HEK293 (cell line): Measurements from ENCODE around the gene ASIC3.

Source experiments
- CTCF ChIA-PET: fragments of 350-600 bp; formaldehyde crosslinking; extraction: SDS; loops from one replicate; lab custom pipeline; 2021; ENCODE audit warnings: antibody characterized with exemption; lab: Yijun Ruan, JAX
- POLR2A ChIA-PET: fragments of 300-600 bp; formaldehyde crosslinking; extraction: SDS; loops from one replicate; lab custom pipeline; 2020; ENCODE audit warnings: antibody characterized with exemption, inconsistent platforms; lab: Yijun Ruan, JAX
- H3K27ac ChIP-seq: fragments of 200-500 bp; sonication (Bioruptor generic); 2 replicates; pipeline ENCODE4 v1.5.1; 2014; ENCODE audit warnings: low read depth, low read length, control low read depth, inconsistent platforms; ENCODE audit errors: extremely low read depth
- H3K36me3 ChIP-seq, 2 experiments: fragments of 200-500 bp in 1 of 2; sonication (Bioruptor generic) in 1 of 2; 1 replicate in 1 of 2; 2 replicates in 1 of 2; pipeline ENCODE4 v1.5.1; 2014 to 2017; ENCODE audit warnings: inconsistent platforms in 2 of 2, low read length in 2 of 2; ENCODE audit not compliant: control insufficient read depth in 2 of 2, insufficient read depth in 1 of 2
- H3K4me1 ChIP-seq: fragments of 200-500 bp; sonication (Bioruptor generic); 2 replicates; pipeline ENCODE4 v1.5.1; 2014; ENCODE audit warnings: mild to moderate bottlenecking, low read length, inconsistent platforms; ENCODE audit not compliant: control insufficient read depth, insufficient read depth
- H3K4me3 ChIP-seq: 2 replicates; pipeline ENCODE4 v1.5.1; 2011; ENCODE audit warnings: low read depth, mild to moderate bottlenecking, control low read depth, low read length, moderate library complexity
- H3K9me3 ChIP-seq: fragments of 200-500 bp; sonication (Bioruptor generic); 2 replicates; pipeline ENCODE4 v1.5.1; 2014; ENCODE audit warnings: low read depth, low read length, inconsistent platforms; ENCODE audit not compliant: control insufficient read depth, insufficient read depth
- GLIS1 ChIP-seq: fragments of 450-650 bp; formaldehyde crosslinking; IDR thresholded peaks from 2 replicates; pipeline ENCODE4 v1.5.1; 2016; ENCODE audit warnings: missing biosample characterization, missing genetic modification characterization
- IKZF3 ChIP-seq: fragments of 450-650 bp; IDR thresholded peaks from 2 replicates; pipeline ENCODE4 v1.5.0; 2018; ENCODE audit warnings: missing biosample characterization, mild to moderate bottlenecking, missing genetic modification characterization, moderate library complexity
- SP3 ChIP-seq: fragments of 450-650 bp; formaldehyde crosslinking; IDR thresholded peaks from 2 replicates; pipeline ENCODE4 v1.5.1; 2016; ENCODE audit warnings: missing biosample characterization, missing genetic modification characterization
- TRIM28 ChIP-seq: IDR thresholded peaks from 2 replicates; pipeline ENCODE4 v1.6.1; 2011; ENCODE audit warnings: low read length, control low read depth, borderline replicate concordance
- WT1 ChIP-seq: fragments of 450-650 bp; formaldehyde crosslinking; IDR thresholded peaks from 2 replicates; pipeline ENCODE4 v1.5.1; 2016; ENCODE audit warnings: missing biosample characterization, missing genetic modification characterization
- ZBTB21 ChIP-seq: fragments of 450-650 bp; formaldehyde crosslinking; IDR thresholded peaks from 2 replicates; pipeline ENCODE4 v1.5.1; 2017; ENCODE audit warnings: missing biosample characterization, missing genetic modification characterization
- ZFP3 ChIP-seq: fragments of 450-650 bp; formaldehyde crosslinking; IDR thresholded peaks from 2 replicates; pipeline ENCODE4 v1.5.1; 2016; ENCODE audit warnings: low read depth, missing biosample characterization, missing genetic modification characterization
- ZFP37 ChIP-seq: fragments of 450-650 bp; formaldehyde crosslinking; IDR thresholded peaks from 2 replicates; pipeline ENCODE4 v1.5.1; 2016; ENCODE audit warnings: missing biosample characterization, missing genetic modification characterization
- ZFP41 ChIP-seq: fragments of 450-650 bp; formaldehyde crosslinking; IDR thresholded peaks from 2 replicates; pipeline ENCODE4 v1.5.1; 2016; ENCODE audit warnings: missing biosample characterization, missing genetic modification characterization, borderline replicate concordance
- ZNF174 ChIP-seq: fragments of 450-650 bp; formaldehyde crosslinking; IDR thresholded peaks from 2 replicates; pipeline ENCODE4 v1.5.0; 2017; ENCODE audit warnings: missing biosample characterization, mild to moderate bottlenecking, missing genetic modification characterization
- ZNF211 ChIP-seq: fragments of 450-650 bp; formaldehyde crosslinking; IDR thresholded peaks from 2 replicates; pipeline ENCODE4 v1.5.1; 2016; ENCODE audit warnings: low read depth, missing biosample characterization, missing genetic modification characterization
- ZNF221 ChIP-seq: fragments of 450-650 bp; formaldehyde crosslinking; IDR thresholded peaks from 2 replicates; pipeline ENCODE4 v1.5.1; 2017; ENCODE audit warnings: missing biosample characterization, missing genetic modification characterization, borderline replicate concordance
- ZNF266 ChIP-seq: fragments of 450-650 bp; formaldehyde crosslinking; IDR thresholded peaks from 2 replicates; pipeline ENCODE4 v1.5.1; 2016; ENCODE audit warnings: missing biosample characterization, missing genetic modification characterization, low read depth
- ZNF37A ChIP-seq: fragments of 450-650 bp; IDR thresholded peaks from 2 replicates; pipeline ENCODE4 v1.5.1; 2018; ENCODE audit warnings: missing biosample characterization, missing genetic modification characterization
- ZNF391 ChIP-seq: fragments of 450-650 bp; formaldehyde crosslinking; IDR thresholded peaks from 2 replicates; pipeline ENCODE4 v1.5.1; 2016; ENCODE audit warnings: low read depth, missing biosample characterization, missing genetic modification characterization, borderline replicate concordance
- ZNF394 ChIP-seq: fragments of 450-650 bp; formaldehyde crosslinking; IDR thresholded peaks from 2 replicates; pipeline ENCODE4 v1.5.1; 2016; ENCODE audit warnings: missing biosample characterization, missing genetic modification characterization, mild to moderate bottlenecking, moderate library complexity, borderline replicate concordance
- ZNF548 ChIP-seq: fragments of 450-650 bp; formaldehyde crosslinking; IDR thresholded peaks from 2 replicates; pipeline ENCODE4 v1.5.1; 2016; ENCODE audit warnings: missing biosample characterization, missing genetic modification characterization
- ZNF561 ChIP-seq: fragments of 450-650 bp; IDR thresholded peaks from 2 replicates; pipeline ENCODE4 v1.5.1; 2018; ENCODE audit warnings: missing biosample characterization, missing genetic modification characterization, borderline replicate concordance
- ZNF600 ChIP-seq: fragments of 450-650 bp; formaldehyde crosslinking; IDR thresholded peaks from 2 replicates; pipeline ENCODE4 v1.5.1; 2016; ENCODE audit warnings: missing biosample characterization, missing genetic modification characterization
- ZNF621 ChIP-seq: fragments of 450-650 bp; formaldehyde crosslinking; IDR thresholded peaks from 2 replicates; pipeline ENCODE4 v1.5.1; 2017; ENCODE audit warnings: missing biosample characterization, missing genetic modification characterization
- ZNF664 ChIP-seq: fragments of 450-650 bp; formaldehyde crosslinking; IDR thresholded peaks from 2 replicates; pipeline ENCODE4 v1.5.1; 2016; ENCODE audit warnings: missing biosample characterization, missing genetic modification characterization
- ZNF791 ChIP-seq: fragments of 450-650 bp; formaldehyde crosslinking; IDR thresholded peaks from 2 replicates; pipeline ENCODE4 v1.5.1; 2016; ENCODE audit warnings: missing biosample characterization, missing genetic modification characterization
- TF ChIP-seq, protein P1 (sequence below): fragments of 450-650 bp; formaldehyde crosslinking; IDR thresholded peaks from 2 replicates; pipeline ENCODE4 v1.5.1; 2016; ENCODE audit warnings: missing biosample characterization, missing genetic modification characterization
- TF ChIP-seq, protein P2 (sequence below): IDR thresholded peaks from 2 replicates; pipeline ENCODE4 v1.6.1; 2011; ENCODE audit warnings: mild to moderate bottlenecking, low read depth, low read length, borderline replicate concordance
- TF ChIP-seq, protein P3 (sequence below): sonication (generic); formaldehyde crosslinking; IDR thresholded peaks from 2 replicates; pipeline ENCODE4 v1.8.1; 2022; ENCODE audit warnings: mild to moderate bottlenecking, moderate library complexity, missing genetic modification reagents

ASIC3 gene

DNA sequence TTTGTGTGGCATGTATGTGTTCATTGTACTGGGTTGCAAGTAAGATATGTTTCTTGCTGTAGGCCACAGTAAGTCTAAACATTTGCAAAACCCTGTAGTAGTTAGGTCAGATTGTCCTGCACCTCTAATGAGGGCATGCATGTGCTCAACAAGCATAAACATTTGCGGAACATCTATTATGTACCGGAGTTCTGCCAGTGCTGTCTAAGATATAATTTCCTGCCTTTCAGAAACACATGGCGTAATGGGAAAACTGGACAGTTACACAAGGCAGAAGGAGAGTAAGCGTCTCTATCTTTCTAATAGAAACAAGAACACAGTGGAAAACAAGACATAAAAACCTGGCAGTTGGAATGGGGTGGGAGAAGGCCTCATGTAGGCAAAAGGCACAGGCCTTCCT lies 17.3 kb upstream of the ASIC3 start:
- TF ChIP-seq ZNF391 (tag by site-specific recombination) (no peak), ZNF211 (tag by site-specific recombination) (no peak), ZBTB21 (tag by site-specific recombination) (no peak), ZNF791 (no peak), ZNF548 (tag by site-specific recombination) (no peak), ZNF600 (tag by site-specific recombination) (no peak)
- TF ChIP-seq, protein P1, sequence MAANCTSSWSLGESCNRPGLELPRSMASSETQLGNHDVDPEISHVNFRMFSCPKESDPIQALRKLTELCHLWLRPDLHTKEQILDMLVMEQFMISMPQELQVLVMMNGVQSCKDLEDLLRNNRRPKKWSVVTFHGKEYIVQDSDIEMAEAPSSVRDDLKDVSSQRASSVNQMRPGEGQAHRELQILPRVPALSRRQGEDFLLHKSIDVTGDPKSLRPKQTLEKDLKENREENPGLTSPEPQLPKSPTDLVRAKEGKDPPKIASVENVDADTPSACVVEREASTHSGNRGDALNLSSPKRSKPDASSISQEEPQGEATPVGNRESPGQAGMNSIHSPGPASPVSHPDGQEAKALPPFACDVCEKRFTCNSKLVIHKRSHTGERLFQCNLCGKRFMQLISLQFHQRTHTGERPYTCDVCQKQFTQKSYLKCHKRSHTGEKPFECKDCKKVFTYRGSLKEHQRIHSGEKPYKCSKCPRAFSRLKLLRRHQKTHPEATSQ = no peak
- Histone ChIP-seq H3K9me3 (no peaks in the 10 kb centered on the region), H3K4me1 (no peaks in the 10 kb centered on the region), H3K27ac (no peak overlapping the region), H3K36me3 (peaks cover 0 to 42% of the 10 kb centered on the region in 2 experiments; a peak in 1 of 3 replicates), H3K4me3 (no peak overlapping the region)
- CTCF ChIA-PET = interaction anchor here (0.6 kb wide), 1 partner anchor 1278 kb away, joined by 3 read pairs; no protein-coding TSS in a partner anchor
- POLR2A ChIA-PET = no interaction called here

DNA sequence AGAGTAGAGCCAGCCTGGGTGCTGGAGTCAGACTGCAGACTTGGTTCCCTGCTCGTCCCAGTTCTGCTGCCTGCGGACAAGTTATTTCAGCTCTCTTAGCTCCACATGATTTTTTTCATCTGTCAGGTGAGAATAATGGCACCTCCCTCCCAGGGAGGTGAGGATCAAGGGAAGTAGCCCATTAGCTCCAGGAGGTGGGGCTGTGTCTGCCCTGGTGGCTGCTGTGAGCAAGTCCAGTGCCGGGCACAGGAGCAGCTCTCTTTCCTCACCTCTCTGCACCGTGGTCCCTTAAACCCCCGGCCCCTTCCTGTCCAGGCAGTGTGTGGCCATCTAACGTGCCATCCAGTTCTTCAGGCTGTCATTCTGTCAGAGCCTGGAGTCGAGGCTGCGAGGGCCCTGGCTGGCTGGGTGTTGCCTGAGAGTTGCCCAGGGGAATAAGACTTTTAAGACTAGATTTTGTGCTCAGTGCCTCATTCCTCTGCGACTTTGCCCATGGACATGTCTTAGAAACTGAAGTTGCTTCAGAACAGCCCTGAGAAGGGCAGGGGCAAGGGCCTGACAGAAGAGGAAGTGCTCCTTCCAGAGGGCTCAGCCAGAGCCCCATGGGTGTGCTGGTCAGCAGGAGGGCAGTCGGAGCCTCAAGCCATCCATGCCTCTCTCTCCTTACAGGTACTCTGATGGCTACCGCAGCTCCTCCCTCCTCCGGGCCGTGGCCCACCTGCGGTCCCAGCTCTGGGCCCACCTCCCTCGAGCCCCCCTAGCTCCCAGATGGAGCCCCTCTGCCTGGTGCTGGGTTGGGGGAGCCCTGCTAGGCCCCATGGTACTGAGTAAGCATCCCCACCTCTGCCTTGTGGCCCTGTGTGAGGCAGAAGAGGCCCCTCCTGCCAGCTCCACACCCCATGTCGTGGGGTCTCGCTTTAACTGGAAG lies 15.1 kb upstream of the ASIC3 start:
- POLR2A ChIA-PET = interaction anchor here (1.0 kb wide), 1 partner anchor 76 kb away, joined by 3 read pairs; no protein-coding TSS in a partner anchor
- H3K4me1 ChIP-seq = no peaks in the 10 kb centered on the region
- no peak overlapping the region for H3K27ac ChIP-seq
- peaks cover 0 to 60% of the 10 kb centered on the region in 2 experiments; a peak in 1 of 3 replicates for H3K36me3 ChIP-seq
- no peaks in the 10 kb centered on the region for H3K9me3 ChIP-seq
- no peak overlapping the region for H3K4me3 ChIP-seq
- CTCF ChIA-PET = interaction anchor here (0.6 to 1.1 kb wide), 3 partner anchors 16 to 77 kb away, joined by 3 to 5 read pairs (median 3); no protein-coding TSS in a partner anchor
- TF ChIP-seq GLIS1 (tag by site-specific recombination) = peak; percentile 45; the same call in 1 of the 2 replicates
- TF ChIP-seq, protein P2, sequence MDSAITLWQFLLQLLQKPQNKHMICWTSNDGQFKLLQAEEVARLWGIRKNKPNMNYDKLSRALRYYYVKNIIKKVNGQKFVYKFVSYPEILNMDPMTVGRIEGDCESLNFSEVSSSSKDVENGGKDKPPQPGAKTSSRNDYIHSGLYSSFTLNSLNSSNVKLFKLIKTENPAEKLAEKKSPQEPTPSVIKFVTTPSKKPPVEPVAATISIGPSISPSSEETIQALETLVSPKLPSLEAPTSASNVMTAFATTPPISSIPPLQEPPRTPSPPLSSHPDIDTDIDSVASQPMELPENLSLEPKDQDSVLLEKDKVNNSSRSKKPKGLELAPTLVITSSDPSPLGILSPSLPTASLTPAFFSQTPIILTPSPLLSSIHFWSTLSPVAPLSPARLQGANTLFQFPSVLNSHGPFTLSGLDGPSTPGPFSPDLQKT = no peak

DNA sequence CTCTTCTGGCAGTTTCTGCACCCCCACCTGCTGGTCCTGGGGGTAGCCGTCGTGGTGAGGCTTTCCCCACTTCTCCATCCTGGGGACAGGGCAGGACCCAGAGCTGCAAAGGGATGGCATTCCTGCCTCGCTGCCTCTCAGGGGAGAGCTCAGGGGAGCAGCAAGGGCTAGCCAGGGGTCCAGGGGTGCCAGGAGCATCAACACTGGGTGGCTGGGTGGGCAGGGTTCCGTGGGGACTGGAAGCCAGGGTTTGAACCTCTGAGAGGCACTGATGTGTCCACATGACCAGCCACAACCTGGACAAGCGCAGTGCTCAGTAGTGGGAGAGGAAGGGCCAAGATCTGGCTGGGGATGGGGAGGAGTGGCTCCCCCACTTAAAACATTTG lies 14.5 kb upstream of the ASIC3 start:
- Histone ChIP-seq H3K27ac (no peak overlapping the region), H3K4me3 (no peak overlapping the region), H3K36me3 (peaks cover 0 to 60% of the 10 kb centered on the region in 2 experiments; a peak in 1 of 3 replicates), H3K4me1 (0 out of 2 replicates have a peak, but pooled peaks cover 2% of the 10 kb centered on the region), H3K9me3 (no peaks in the 10 kb centered on the region)
- POLR2A ChIA-PET = interaction anchor here (1.0 kb wide), 1 partner anchor 76 kb away, joined by 3 read pairs; no protein-coding TSS in a partner anchor
- no peak for TF ChIP-seq ZNF561 (tag by site-specific recombination)
- TF ChIP-seq ZNF37A (tag by site-specific recombination) = no peak
- TF ChIP-seq ZFP3 (tag by site-specific recombination) = no peak
- no peak for TF ChIP-seq ZNF394 (tag by site-specific recombination)
- TF ChIP-seq ZNF266 (tag by site-specific recombination) = no peak
- TF ChIP-seq ZFP37 (tag by site-specific recombination) = no peak
- no peak for TF ChIP-seq ZNF664 (tag by site-specific recombination)
- TF ChIP-seq ZNF621 = no peak
- no peak for TF ChIP-seq WT1 (tag by site-specific recombination)
- no peak for TF ChIP-seq ZFP41 (tag by site-specific recombination)
- TF ChIP-seq ZNF174 (tag by site-specific recombination) = no peak
- no peak for TF ChIP-seq TRIM28
- TF ChIP-seq, protein P3, sequence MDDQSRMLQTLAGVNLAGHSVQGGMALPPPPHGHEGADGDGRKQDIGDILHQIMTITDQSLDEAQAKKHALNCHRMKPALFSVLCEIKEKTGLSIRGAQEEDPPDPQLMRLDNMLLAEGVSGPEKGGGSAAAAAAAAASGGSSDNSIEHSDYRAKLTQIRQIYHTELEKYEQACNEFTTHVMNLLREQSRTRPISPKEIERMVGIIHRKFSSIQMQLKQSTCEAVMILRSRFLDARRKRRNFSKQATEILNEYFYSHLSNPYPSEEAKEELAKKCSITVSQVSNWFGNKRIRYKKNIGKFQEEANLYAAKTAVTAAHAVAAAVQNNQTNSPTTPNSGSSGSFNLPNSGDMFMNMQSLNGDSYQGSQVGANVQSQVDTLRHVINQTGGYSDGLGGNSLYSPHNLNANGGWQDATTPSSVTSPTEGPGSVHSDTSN (CRISPR knock-in tag) = no peak
- TF ChIP-seq ZNF221 (tag by site-specific recombination) = no peak
- TF ChIP-seq IKZF3 (tag by site-specific recombination) = no peak
- no peak for TF ChIP-seq SP3
- CTCF ChIA-PET = interaction anchor here (0.7 to 1.1 kb wide), 2 partner anchors 16 to 77 kb away, joined by 3 read pairs; no protein-coding TSS in a partner anchor
